GM19452 (cell line): ENCODE measurements around the gene SOCS7.
A peak's percentile ranks its signal among the peaks of the same experiment; 100 is the strongest.

Experiments used
- ATAC-seq: cut with Tn5 transposase; IDR thresholded peaks from one replicate; pipeline ENCODE4 v1.9.1; 2021; ENCODE audit not compliant: unreplicated experiment

Gene SOCS7

DNA sequence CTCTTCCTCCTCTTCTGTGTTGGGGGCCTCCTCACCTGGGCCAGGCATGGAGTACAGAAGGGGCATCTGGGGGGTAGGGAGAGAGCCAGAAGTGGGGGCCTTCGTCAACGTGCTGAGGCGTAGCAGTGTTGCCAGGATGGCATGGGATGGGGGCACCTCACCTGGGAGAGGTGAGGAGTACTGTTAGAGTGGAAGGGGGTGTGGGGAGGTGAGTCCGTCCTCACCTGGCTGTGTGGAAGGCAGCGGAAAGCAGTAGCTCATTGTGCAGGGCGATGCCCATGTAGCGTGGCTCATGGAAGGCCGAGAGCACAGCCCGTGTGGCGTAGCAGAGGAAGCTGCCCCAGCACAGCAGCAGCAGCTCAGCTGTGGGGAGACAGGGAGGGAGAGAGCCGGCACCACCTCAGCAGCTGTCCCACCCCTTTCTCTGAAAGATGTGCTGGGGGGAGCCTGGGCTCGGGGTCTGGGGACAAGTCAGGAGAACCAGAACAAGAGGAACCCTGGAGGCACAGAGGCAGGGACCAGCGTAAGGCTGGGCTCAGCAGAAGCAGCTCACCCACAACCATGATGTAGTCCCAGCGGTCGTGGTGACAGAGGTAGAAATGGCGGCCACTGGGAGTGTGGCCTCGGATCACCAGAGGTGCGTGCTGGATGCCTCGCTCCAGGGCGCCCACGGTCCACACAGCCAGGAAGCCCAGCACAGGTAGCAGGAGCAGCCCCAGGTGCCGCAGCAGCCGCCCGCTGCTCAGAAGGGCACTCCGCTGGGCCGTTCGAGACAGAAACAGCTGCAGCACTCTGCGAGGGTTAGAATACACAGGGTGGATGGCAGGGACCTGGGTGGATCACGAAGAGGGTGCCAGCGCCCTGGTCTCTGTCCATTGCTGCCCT is 16.9 kb upstream of the SOCS7 start:
- ATAC-seq = no peak

DNA sequence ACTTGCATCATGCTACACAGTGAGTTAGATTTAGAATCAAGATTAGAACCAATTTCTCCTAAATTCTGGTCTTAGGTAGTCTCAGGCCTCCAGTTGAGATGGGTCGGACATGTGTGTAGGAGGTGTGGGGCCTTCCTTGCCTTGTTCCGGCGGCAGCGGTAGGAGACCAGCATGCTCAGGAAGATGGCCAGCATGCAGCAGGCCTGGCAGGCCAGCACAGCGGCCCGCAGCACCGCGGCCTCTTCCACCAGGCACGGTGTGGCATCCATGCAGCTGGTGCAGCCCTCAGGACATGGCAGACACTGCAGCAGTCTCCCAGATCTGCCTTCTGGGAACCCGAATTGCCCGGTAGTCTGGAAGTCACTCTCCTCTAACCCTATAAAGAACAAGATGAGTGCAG is 14.8 kb upstream of the SOCS7 start:
- no peak for ATAC-seq

- ATAC-seq = no peak
These were observed 13.6 kb upstream of the SOCS7 start for GRCh38 chr17:38338053-38338452.

DNA sequence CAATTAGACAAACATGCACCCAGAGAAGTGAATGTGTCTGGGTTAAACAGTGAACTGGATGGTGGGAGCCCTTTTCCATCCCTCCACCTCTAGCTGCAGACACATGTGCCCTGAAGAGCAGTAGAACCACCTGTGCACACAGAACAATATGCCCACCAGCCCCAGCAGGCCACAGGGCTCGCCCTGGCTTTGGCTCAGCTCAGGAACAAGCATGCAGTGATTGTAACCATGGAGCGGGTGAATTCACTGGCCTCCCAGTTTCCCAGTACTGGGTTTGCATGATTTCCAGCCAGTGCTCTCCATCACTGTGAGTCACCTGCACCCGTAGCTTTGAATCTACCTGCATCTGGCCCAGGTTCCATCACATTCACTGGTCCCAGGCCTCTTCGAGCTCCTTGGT is 13.1 kb upstream of the SOCS7 start:
- ATAC-seq = no peak

DNA sequence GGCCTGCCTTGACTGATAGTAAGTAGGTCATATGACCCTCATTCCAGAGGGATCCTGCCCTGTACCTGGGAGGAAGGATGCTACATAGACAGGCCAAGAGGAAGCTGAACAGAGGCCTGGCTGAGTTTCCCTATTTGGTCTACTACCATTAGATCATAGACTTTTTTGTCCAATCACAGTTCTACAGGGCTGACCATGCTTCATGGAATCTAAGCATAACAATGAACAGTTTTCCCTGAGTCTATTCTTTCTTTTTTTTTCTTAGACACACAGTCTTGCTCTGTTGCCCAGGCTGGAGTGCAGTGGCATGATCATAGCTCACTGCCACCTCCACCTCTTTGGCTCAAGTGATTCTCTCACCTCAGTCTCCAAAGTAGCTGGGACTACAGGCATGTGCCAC is 11.8 kb upstream of the SOCS7 start:
- no peak for ATAC-seq

DNA sequence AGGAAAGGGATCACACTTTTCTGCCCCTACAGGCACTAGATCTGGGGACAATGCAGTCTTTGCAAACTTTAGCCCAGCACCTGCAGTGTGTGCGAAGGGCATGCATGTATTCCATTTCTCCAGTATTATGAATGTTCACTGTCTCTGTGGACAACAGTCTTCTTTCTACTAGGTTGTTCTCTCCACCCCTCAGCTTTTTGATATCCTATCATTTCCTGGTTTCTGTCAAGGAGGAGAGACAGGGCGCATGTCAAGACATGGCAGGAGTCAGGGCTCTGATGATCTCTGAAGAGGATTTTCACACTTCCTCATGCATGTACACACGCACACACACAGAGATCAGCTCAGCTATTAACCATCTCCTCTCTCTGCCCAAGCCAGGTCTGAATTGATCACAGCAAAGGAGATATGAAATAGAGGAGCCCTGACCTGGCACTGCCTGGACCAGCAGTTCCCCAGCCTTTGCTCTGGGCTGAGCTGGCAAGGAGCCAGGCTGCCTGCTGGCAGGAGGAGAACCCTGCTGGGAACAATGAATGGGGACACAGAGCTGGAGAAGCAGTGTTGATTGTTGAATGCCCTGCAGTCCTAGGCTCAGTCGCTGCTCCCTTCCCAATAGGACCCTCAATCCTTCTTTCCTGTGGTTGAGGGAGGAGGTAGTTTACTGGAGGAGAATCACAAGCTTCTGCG is 10.5 kb upstream of the SOCS7 start:
- no peak for ATAC-seq

DNA sequence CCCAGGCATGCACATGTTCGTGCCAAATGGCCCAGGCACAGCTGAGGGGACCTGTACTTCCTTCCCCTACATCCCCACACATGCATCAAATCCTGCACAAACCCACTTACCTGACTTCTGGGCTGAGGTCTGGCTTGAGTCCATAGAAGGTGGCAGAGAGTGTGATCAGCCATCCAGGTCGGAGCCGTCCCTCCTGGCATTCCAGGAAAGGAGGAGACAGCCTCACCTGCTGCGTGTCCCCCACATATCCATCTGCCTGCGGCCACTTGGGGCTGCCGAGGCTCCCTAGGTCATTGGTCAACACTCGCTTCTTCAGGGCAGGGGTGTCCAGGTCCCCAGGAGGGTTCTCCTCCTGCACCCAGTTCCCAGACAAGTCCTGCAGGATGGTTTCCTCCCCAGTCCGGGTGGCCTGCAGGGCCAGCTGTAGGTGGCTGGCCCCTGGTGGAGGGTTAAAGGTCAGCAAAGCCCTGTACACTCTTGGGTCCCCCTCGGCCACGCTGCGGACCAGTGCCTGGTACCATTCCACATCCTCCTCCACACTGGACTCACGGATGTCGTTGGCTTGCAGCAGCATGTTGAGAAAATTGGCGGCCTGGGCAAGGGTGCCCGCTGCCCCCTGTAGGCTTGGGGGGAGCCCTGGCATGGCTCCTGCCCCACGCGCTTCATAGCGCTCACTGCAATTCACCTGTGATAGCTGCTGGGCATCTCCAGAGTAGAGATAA is 8.6 kb upstream of the SOCS7 start:
- no peak for ATAC-seq

- ATAC-seq = no peak
These were observed 7.8 kb upstream of the SOCS7 start, which contains the start of gene GPR179 for GRCh38 chr17:38343608-38344419. Gene GPR179 (minus strand): TSS chr17:38343956. CDS start chr17:38343789, 167 bp downstream.

DNA sequence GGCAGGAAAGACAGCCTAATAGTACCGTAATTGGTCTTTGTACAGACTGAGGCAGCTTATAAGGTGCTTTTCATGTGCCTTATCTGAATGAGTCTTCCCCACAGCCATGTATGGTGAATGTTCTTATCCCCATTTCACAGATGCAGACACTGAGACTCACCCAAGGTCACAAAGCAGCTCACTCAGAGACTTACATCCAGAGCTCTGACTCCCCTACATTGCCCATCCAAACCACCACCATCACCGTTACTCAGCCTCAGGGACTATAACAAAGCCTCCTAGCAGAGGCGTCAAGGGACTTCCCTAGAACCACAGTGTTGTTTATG is 7.3 kb upstream of the SOCS7 start:
- no peak for ATAC-seq

DNA sequence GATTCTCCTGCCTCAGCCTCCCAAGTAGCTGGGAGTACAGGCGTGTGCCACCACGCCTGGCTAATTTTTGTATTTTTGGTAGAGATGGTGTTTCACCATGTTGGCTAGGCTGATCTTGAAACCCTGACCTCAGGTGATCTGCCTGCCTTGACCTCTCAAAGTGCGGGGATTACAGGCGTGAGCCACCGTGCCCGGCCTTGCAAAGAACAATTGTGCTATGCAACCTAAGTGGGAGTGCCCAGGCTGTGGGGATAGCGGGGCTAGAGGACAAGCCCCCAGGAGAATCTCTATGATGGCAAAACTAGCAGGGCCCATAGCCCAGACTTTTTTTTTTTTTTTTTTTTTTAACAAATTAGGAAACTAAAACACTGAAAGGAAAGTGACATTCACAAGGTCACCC is 5.9 kb upstream of the SOCS7 start:
- no peak for ATAC-seq

DNA sequence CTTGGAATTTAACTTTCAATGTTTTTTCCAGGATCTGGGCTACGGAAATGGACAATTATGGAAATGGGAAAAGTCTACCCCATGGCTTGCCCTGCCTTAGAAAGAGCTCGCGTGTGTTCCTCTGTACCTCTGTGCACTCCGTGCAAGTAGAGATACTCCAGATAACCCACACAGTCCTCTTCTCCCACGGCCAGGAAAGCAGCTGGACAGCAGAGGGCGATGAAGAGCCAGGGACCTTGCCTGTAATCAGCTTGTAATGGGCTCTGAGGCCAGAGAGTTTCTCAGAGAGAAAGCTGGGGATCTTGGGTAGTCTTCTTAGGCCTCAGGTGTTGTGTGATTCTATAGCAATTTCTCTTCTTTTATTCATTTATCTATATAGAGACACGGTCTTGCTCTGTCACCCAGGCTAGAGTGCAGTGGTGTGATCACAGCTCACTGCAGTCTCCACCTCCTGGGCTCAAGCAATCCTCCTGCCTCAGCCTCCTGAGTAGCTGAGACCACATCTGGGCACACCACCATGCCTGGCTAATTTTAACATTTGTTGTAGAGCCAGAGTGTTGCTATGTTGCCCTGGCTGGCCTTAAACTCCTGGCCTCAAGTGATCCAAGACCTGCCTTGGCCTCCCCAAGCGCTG is 2.4 kb upstream of the SOCS7 start:
- no peak for ATAC-seq

DNA sequence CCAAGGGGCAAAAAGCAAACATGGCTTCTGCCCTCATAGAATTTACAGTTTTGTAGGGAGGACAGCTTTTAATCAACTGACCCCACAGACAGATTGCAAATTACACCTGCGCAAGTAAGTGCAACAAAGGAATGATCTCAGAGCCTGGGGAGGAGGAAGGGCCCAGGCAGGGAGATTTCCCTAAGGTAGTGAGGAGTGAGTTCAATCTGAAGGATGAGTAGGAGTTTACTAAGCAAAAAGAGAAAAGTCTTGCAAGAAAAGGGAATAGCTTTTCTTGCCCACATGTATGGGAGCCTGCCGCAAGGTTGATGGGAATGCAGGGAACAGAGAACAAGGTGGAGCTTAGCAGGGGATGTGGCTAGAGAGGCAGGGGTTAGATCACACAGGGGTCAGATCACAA is 1.6 kb upstream of the SOCS7 start:
- ATAC-seq = no peak

DNA sequence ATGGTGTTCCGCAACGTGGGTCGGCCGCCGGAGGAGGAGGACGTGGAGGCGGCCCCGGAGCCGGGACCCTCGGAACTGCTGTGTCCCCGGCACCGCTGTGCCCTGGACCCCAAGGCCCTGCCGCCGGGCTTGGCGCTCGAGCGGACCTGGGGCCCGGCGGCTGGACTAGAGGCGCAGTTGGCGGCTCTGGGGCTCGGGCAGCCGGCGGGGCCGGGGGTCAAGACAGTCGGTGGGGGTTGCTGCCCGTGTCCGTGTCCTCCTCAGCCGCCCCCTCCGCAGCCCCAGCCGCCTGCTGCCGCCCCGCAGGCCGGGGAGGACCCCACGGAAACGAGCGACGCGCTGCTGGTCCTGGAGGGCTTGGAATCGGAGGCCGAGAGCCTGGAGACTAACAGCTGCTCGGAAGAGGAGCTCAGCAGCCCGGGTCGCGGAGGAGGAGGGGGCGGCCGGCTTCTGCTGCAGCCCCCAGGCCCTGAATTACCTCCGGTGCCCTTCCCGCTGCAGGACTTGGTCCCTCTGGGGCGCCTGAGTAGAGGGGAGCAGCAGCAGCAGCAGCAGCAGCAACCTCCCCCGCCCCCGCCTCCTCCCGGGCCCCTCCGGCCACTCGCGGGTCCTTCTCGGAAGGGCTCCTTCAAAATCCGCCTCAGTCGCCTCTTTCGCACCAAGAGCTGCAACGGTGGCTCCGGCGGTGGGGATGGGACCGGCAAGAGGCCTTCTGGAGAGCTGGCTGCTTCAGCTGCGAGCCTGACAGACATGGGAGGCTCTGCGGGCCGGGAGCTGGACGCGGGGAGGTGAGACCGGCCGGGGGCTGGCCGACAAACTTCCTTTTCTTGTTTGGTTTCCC is 821 bp downstream of the SOCS7 start:
- ATAC-seq = peak; percentile 15

DNA sequence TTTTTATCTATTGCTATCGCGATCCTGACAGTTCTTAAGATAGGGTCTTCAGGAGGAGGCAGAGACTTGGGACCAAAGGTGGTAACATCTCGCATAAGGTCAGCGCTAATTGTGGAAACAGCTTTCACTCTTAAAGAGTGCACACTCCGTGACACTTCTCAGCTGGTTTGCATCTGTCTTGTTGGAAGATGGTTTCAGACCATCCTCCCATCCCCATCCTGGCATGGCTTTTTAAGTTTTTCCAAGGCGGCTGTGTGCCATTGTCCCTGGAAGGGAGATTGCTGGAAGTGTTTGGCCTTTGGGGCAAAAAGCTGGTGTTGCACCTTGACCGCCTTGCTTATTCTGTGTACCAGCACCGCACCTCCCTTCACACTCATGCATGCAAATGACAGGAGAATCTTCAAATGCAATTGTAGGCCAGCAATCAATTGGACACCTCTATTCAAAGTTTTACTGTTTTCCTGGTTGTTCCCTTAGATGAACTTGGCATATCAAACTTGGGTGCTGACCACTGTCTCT is 1.5 kb downstream of the SOCS7 start:
- no peak for ATAC-seq

DNA sequence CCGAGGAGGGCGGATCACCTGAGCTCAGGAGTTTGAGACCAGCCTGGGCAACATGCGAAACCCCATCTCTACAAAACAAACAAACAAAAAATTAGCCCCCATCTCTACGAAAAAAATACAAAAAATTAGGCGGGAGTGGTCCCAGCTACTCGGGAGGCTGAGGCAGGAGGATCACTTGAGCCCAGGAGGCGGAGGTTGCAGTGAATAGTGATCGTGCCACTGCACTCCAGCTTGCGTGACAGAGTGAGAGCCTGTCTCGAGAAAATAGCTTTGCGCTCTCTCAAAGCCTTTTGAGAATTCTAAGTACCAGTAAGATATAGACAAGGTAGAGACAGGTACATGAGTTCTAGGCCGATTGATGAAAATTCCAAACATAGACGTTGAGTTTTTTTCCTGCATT is 2.0 kb downstream of the SOCS7 start:
- ATAC-seq = no peak

DNA sequence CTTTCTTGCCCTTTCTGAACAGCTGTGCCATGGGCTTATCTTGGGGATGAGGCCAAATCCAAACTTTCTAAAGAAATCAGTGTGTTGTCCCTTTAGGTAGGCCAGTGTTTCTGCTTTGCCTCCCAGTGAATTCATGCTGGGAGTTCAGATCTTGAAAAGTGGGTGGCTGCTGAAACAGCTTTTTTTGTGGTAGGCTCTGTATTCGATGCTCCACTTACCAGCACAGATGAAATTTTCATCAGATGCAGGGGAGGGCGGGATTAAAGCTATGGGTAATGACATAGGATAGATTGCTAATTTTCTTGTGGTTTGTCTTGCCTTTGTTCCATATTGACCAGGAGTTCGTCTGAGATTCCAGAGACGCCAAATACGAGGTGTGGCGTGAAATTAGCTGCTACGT is 2.8 kb downstream of the SOCS7 start:
- ATAC-seq = no peak

GRCh38 chr17:38355251-38355650 is 3.6 kb downstream of the SOCS7 start:
- no peak for ATAC-seq

- no peak for ATAC-seq
These were observed 6.0 kb downstream of the SOCS7 start for GRCh38 chr17:38357486-38358123.
